ENCODE results near the gene PPIL4.
A peak's percentile ranks its signal among the peaks of the same experiment; 100 is the strongest.
"Not testable (repeated sequence)": the region's sequence is repeated elsewhere in the genome, so short reads cannot be mapped to it uniquely, and the experiment has no call there.

PPIL4 gene

DNA sequence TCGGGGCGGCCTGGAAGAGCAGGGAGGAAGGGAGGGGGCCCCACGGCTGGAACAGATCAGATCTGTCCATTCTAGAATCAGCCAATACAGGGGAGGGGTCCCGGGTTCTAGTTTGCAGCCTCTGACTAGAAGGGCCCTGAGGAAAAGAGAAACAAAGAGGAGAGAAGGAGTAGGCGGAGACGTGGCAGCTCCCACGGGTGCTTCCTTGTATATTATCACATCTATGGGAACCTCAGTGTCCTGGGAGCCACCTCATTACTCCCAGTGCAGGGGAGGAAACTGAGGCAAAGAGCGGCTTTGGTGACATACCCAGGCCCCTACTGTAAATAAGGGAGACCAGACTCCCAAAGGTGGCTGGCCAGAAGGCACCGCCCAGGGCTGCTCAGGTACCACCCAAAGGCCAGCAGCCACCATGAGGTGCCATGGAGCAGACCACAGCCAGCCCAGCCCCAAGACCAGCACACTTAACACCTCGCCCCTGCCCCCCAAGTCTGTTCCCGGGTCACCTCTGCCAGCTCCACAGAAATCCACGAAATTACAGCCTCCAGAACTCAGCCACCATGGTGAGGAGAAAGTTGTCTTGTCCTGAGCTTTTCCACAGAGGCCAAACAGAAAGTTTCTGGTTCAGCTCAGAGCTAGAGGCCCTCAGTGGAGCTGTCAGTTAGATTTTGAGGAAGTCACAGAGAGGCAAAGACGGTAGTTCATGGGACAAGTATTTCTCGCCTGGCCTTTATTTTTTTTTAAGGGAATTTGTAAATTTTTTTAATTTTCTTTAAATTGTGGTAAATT, 63.1 kb downstream of the PPIL4 start:
- DNase-seq: peak; percentile 37

DNA sequence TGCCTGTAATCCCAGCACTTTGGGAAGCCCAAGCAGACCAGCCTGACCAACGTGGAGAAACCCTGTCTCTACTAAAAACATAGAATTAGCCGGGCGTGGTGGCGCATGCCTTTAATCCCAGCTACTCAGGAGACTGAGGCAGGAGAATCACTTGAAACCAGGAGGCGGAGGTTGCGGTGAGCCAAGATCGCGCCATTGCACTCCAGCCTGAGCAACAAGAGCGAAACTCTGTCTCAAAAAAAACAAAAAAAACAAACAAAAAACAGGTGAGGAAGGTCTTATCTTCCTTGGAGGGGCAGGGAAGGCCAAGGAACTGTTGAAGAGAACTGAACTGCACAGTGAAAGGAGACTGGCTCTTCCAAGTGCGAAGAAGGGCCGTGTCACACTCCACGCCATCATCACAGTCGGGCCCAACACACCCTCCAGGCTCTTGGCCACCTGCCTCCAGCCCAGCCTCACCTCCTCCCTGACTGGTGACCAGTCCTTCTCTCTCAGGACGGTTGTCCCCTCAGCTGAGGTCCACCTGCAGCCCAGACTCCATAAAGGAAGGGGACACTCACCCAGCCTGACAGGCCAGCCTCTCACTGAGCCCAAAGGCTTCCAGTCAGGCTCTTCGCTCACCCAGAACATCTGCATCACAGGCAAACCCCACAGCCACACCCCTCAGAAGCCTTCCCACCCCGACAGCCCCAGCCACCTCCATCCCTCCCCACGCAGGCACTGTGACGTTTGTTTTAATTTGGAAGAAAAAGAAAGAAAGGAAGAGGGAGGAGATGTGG, 65.2 kb downstream of the PPIL4 start:
- peak; percentile 62 for DNase-seq

GRCh38 chr6:149478631-149479314, 67.1 kb downstream of the PPIL4 start:
- DNase-seq: no peak

GRCh38 chr6:149477544-149477943, 68.3 kb downstream of the PPIL4 start:
- no peak for DNase-seq

- no peak for DNase-seq
These were observed 68.9 kb downstream of the PPIL4 start for GRCh38 chr6:149476789-149477455.

- DNase-seq: no peak
These were observed 71.5 kb downstream of the PPIL4 start for GRCh38 chr6:149474108-149474935.

GRCh38 chr6:149473080-149474052, 72.5 kb downstream of the PPIL4 start:
- no peak for DNase-seq

GRCh38 chr6:149472241-149472640, 73.6 kb downstream of the PPIL4 start:
- no peak for DNase-seq

- no peak for DNase-seq
These were observed 74.0 kb downstream of the PPIL4 start for GRCh38 chr6:149471801-149472200.

- no peak for DNase-seq
These were observed 74.9 kb downstream of the PPIL4 start for GRCh38 chr6:149470948-149471347.

GRCh38 chr6:149468179-149468578, 77.7 kb downstream of the PPIL4 start:
- DNase-seq: no peak

- no peak for DNase-seq
These were observed 78.6 kb downstream of the PPIL4 start for GRCh38 chr6:149467265-149467664.

DNA sequence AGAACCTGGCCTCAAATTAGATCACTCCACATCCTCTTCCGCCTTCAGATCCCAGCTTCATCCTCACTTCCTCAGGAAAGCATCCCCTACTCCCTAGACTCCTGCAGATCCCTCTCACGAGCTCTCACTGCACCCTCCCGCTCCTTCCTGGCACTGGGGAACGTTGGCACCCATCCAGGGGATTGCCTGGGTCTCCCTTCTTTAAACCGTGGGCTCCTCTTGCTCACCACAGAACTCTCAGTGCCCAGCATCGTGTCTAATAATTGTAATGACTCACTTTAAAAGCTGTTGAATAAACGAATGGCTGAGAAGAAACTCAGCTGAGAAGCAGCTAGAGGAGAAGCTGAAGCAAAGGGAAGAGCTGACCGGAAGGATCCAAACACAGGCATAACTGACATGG, 81.4 kb downstream of the PPIL4 start:
- DNase-seq: no peak

DNA sequence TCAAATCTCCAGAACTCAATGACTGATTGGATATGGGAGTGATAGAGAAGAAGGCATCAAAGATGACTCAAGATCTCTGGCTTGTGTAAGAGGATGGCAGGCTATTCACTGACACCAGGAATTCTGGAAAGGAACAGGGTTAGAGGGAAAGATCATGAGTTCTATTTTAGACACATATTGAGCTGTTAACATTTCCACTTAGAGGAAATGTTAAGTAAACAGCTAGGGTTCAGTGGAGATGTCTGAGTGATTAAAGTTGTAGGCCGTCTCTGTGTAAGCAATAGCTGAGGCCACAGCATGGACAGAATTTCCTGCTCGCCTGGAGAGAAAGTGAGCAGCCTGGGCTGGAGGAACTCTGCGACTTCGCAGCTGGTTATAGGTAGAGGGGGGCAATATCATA, 82.1 kb downstream of the PPIL4 start:
- no peak for DNase-seq

DNA sequence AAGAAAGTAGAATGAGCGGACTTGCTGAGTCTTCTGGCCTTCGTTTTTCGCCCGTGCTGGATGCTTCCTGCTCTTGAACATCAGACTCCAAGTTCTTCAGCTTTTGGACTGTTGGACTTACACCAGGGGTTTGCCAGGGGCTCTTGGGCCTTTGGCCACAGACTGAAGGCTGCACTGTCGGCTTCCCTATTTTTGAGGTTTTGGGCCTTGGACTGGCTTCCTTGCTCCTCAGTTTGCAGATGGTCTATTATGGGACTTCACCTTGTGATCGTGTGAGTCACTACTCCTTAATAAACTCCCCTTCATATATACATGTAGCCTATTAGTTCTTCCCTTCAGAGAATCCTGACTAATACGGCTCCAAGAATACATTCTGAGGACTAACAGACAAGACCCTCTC, 83.1 kb downstream of the PPIL4 start:
- DNase-seq: not testable (repeated sequence)

DNA sequence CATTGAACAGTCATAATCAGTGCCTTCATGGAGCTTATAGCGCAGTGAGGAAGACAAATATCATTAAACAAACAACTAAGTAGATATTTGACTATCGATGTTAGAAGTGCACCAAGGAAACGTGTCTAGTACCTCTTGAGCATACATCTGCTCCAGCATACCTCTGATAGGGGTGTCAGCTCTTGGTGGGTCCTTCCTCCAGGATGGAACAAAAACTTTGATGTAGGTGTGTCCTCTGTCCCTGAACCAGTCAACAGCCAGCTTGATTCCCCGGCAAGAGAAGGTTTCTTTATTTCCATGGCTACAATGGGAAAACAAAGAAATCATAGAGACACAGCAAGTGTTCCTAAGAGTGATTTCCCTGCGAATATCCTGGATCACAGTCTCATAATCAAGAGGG, 84.2 kb downstream of the PPIL4 start:
- no peak for DNase-seq

GRCh38 chr6:149460249-149460648, 85.6 kb downstream of the PPIL4 start:
- DNase-seq: not testable (repeated sequence)

DNA sequence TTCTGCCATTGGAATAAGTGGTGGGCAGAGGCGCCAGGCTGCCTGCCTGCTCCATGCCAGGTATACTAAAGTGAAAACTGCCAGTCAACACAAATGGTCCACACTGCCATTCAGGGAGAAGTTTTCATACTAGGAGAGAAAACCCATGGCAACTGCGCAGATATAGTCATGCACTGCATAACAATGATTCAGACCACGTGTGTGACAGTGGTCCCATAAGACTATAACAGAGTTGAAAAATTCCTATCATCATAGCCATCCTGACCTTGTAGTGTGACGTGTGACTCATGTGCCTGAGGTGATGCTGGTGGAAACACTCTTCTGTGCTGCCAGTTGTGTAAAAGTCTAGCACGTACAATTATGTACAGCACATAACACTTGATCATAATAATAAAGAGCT, 86.1 kb downstream of the PPIL4 start:
- DNase-seq: no peak

DNA sequence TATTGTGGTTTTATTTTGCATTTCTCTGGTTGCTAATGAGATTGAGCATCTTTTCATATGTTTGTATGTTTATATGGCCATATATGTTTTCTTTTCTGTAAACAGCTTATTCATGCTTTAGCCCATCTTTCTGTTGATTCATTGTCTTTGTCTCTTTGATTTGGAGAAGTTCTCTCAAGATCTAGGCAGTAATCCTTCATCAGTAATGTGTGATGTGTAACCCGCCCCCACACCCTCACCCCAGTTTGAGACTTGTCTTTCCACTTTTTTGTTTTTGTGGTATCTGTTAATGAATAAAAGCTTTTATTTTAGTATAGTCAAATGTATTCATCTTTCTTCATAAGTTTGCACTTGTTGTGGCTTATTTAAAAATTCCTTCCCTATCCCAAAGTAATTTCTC, 87.0 kb downstream of the PPIL4 start:
- DNase-seq: no peak

DNA sequence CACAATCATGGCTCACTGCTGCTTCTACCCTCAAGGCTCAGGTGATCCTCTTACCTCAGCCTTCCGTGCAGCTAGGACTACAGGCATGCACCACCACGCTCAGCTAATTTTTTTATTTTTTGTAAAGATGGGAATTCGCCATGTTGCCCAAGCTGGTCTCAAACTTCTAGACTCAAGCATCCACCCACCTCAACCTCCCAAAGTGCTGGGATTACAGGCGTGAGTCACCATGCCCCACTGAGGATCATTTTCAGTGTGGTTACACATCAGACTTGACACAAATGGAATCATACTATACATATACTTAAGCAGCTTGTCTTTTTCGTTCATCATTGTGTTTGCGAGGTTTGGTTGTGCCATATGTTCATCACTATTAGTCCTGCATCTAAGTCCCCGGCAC, 87.6 kb downstream of the PPIL4 start:
- DNase-seq: no peak

GRCh38 chr6:149457316-149457884, 88.4 kb downstream of the PPIL4 start:
- DNase-seq: no peak

Measured in activated naive CD4-positive, alpha-beta T cell treated with Interleukin-2 at 50 U/mL for 16 hours (primary cell).